WERI-Rb-1 (cell line): ENCODE results near the gene CSTPP1.

Experiments
- DNase-seq: peaks from one replicate; pipeline ENCODE4 v3.0.0-alpha.2; 2020
- H3K27ac ChIP-seq: fragments of 250-450 bp; sonication (Bioruptor Pico); 2 replicates; pipeline ENCODE4 v1.5.1; 2020; ENCODE audit warnings: mild to moderate bottlenecking, moderate library complexity
- H3K27me3 ChIP-seq: fragments of 250-450 bp; sonication (Bioruptor Pico); 2 replicates; pipeline ENCODE4 v1.5.1; 2021; ENCODE audit warnings: mild to moderate bottlenecking, low read depth, moderate library complexity; ENCODE audit not compliant: insufficient read depth, severe bottlenecking
- H3K36me3 ChIP-seq: fragments of 250-450 bp; sonication (Bioruptor Pico); 2 replicates; pipeline ENCODE4 v1.5.1; 2020; ENCODE audit warnings: mild to moderate bottlenecking, moderate library complexity
- H3K4me3 ChIP-seq: 2 replicates; pipeline ENCODE4 v1.5.1; 2011; ENCODE audit warnings: low read depth, mild to moderate bottlenecking, control low read depth, low read length
- H3K9me3 ChIP-seq: fragments of 250-450 bp; sonication (Bioruptor Pico); 2 replicates; pipeline ENCODE4 v1.5.1; 2021; ENCODE audit warnings: mild to moderate bottlenecking, moderate library complexity; ENCODE audit not compliant: severe bottlenecking
- TF ChIP-seq, protein P1 (sequence below): IDR thresholded peaks from 2 replicates; pipeline ENCODE4 v1.5.1; 2011; ENCODE audit warnings: low read depth, mild to moderate bottlenecking, control low read depth, inconsistent platforms, low read length

CSTPP1 gene

DNA sequence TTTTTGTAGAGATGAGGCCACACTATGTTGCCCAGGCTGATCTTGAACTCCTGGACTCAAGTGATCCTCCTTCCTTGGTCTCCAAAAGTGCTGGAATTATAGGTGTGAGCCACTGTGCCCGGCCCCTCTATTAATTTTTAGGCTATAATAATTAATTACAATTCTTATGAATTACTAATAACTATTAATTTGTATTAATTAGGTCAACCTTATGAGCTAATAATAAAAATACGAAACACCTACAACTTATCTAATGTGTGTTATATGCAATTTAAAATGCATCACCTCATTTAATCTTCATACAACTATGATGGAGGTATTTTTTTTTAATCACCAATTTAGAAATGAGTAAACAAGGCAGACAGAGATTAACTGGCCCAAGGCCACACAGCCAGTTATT lies 44.5 kb upstream of the CSTPP1 start:
- H3K4me3 ChIP-seq = no peak overlapping the region
- H3K27ac ChIP-seq = no peak overlapping the region
- no peaks in the 10 kb centered on the region for H3K9me3 ChIP-seq
- no peaks in the 10 kb centered on the region for H3K27me3 ChIP-seq
- peaks cover 44% of the 10 kb centered on the region for H3K36me3 ChIP-seq
- TF ChIP-seq, protein P1, sequence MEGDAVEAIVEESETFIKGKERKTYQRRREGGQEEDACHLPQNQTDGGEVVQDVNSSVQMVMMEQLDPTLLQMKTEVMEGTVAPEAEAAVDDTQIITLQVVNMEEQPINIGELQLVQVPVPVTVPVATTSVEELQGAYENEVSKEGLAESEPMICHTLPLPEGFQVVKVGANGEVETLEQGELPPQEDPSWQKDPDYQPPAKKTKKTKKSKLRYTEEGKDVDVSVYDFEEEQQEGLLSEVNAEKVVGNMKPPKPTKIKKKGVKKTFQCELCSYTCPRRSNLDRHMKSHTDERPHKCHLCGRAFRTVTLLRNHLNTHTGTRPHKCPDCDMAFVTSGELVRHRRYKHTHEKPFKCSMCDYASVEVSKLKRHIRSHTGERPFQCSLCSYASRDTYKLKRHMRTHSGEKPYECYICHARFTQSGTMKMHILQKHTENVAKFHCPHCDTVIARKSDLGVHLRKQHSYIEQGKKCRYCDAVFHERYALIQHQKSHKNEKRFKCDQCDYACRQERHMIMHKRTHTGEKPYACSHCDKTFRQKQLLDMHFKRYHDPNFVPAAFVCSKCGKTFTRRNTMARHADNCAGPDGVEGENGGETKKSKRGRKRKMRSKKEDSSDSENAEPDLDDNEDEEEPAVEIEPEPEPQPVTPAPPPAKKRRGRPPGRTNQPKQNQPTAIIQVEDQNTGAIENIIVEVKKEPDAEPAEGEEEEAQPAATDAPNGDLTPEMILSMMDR = no peak
- DNase-seq = no peak

DNA sequence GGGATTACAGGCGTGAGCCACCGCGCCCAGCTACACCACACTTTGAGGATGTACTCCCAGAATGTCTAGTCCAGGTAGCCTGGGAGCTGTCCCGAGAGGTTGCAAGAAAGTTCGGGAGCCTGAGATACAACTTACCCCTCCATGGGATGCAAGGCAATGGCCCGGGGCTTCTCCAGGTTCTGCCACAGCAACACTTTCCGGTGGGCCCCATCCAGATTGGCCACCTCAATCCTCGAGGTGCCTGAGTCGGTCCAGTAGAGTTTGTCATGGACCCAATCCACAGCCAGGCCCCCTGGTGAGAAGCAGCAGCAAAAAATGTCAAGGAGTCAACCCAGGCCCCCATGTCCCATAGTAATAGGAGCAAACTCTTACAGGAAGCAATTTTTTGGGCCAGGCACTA lies 43.7 kb upstream of the CSTPP1 start:
- peaks cover 44% of the 10 kb centered on the region for H3K36me3 ChIP-seq
- no peak for DNase-seq
- H3K4me3 ChIP-seq = no peak overlapping the region
- H3K27me3 ChIP-seq = no peaks in the 10 kb centered on the region
- no peak overlapping the region for H3K27ac ChIP-seq
- H3K9me3 ChIP-seq = no peaks in the 10 kb centered on the region
- TF ChIP-seq, protein P1 = no peak

DNA sequence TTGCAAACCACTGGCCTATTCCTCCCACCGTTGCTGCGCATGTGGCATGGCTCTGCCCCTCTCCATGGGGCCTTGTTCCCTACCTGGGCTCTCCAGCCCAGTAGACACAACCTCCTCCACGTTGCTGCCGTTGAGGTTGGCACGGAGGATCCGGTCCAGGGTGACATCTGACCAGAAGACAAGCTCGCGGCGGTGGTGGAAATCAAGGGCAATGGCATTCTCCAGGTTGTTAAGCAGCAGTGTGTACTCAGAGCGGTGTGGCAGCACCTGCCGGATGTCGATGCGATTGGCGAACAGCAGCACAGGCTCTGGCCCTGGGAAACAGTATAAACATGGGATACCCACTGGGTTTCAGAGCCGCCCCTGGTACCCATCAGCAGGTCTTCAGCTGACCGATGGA lies 42.1 kb upstream of the CSTPP1 start:
- Histone ChIP-seq H3K4me3 (no peak overlapping the region), H3K9me3 (peaks cover 4% of the 10 kb centered on the region), H3K27me3 (no peaks in the 10 kb centered on the region), H3K36me3 (peaks cover 46% of the 10 kb centered on the region), H3K27ac (no peak overlapping the region)
- TF ChIP-seq, protein P1 = no peak
- no peak for DNase-seq

DNA sequence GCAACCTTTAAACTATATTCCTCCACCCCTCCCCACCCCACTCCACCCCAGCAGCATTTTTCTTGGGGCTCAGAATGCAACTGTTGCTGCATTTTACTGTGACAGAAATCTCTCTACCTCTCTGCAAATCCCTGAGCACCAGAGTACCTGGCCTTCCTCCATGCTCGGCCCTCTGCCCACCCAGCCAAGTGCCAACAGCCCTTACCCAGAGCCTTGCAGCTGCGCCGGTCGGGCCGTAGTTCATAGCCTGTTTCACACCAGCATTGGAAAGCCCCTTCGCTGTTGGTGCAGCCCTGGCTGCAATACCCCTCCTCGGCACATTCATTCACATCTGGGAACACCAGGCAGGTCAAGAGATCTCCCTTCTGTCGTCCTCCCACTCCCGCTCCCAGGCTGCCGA lies 41.6 kb upstream of the CSTPP1 start:
- TF ChIP-seq, protein P1 = no peak
- Histone ChIP-seq H3K27me3 (no peaks in the 10 kb centered on the region), H3K27ac (no peak overlapping the region), H3K36me3 (peaks cover 47% of the 10 kb centered on the region), H3K4me3 (no peak overlapping the region), H3K9me3 (peaks cover 4% of the 10 kb centered on the region)
- DNase-seq = no peak

DNA sequence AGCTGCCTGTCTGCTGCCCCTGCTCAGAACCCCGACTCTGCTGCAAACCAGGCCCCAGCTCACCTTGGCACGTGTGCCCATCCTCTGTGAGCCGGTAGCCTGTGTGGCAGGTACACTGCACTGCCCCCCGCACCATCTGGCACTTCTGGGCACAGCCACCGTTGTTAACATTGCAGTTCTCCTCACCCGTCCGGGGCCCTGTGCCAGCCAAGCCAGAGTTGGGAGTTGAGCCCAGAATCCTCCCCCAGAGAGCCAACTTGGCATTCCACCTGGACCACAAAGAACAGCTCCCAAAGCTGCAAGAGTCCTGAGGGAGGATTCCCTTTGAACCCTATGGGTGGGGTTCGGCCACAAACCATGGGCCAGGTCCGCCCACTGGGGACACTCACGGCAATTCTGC lies 40.7 kb upstream of the CSTPP1 start:
- TF ChIP-seq, protein P1 = no peak
- DNase-seq = no peak
- H3K4me3 ChIP-seq = no peak overlapping the region
- peaks cover 47% of the 10 kb centered on the region for H3K36me3 ChIP-seq
- H3K9me3 ChIP-seq = peaks cover 4% of the 10 kb centered on the region
- H3K27ac ChIP-seq = no peak overlapping the region
- no peaks in the 10 kb centered on the region for H3K27me3 ChIP-seq

DNA sequence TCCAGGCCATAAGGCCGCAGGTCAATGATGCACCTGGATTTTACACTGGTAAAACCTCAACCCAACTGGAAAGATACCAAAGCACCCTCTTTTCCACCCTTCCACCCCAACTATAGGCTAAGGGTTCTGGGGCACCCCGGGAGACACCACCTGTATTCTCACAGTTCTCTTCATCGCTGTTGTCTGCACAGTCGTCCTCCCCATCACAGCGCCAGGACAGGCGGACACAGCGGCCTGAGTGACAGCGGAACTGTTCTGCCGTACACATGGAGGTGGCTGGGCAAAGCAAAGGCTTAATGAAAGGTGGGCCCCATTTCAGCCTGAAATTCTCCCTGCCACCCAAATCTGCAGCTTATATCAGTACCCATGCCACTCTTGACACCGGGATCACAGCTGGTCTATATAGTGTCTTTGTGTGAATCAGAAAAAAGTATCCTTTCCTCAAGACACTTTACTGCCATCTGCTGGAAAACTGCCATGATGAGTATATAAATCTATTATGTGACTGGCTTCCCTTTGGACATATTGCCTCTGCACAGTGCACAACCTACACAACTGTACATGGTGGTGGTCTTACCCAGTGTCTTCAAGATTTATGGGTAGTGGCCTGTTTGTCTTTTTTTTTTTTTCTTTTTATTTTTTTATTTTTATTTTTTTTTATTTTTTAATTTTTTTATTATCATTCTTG lies 39.7 kb upstream of the CSTPP1 start:
- H3K27ac ChIP-seq = no peak overlapping the region
- TF ChIP-seq, protein P1 = peak; percentile 41; the same call in 1 of the 2 replicates
- no peaks in the 10 kb centered on the region for H3K27me3 ChIP-seq
- peak; percentile 26 for DNase-seq
- H3K36me3 ChIP-seq = peaks cover 47% of the 10 kb centered on the region
- no peak overlapping the region for H3K4me3 ChIP-seq
- peaks cover 4% of the 10 kb centered on the region for H3K9me3 ChIP-seq
